PC-3 (cell line): ENCODE measurements around the gene EXD3. TPM values are rescaled to one million over a fixed set of nuclear protein-coding genes. Genes with fewer than 3 reads are reported as not detected.

Experiments
- ATAC-seq: fragments of 200-7000 bp; cut with Tn5 transposase; 2 replicates; pipeline ENCODE4 v1.9.1; 2020; ENCODE audit warnings: mild to moderate bottlenecking, moderate library complexity
- BruUV-seq: library from RNA; stranded (reverse); fragments of 400-500 nt; replicated peaks from 2 replicates; lab custom pipeline; 2021; lab: Mats Ljungman, UMichigan
- CTCF ChIA-PET: fragments of 300-600 bp; sonication (Branson Sonifier 250); formaldehyde crosslinking; loops from one replicate; lab custom pipeline; 2022; ENCODE audit warnings: antibody characterized with exemption; lab: Charles Lee
- POLR2A ChIA-PET: fragments of 300-600 bp; sonication (Branson Sonifier 250); formaldehyde crosslinking; loops from one replicate; lab custom pipeline; 2022; ENCODE audit warnings: antibody characterized with exemption; ENCODE audit not compliant: unreplicated experiment; lab: Charles Lee
- DNase-seq: peaks from one replicate; pipeline ENCODE4 v3.0.0-alpha.2; 2015
- H2AFZ ChIP-seq: fragments of 300-600 bp; sonication (generic); 2 replicates; pipeline ENCODE4 v1.6.0; 2016; ENCODE audit warnings: antibody characterized with exemption, low read length
- H3F3A ChIP-seq: fragments of 300-600 bp; sonication (generic); one replicate; pipeline ENCODE4 v1.6.0; 2017; ENCODE audit warnings: antibody characterized with exemption, low read length, control low read depth, mild to moderate bottlenecking; ENCODE audit not compliant: unreplicated experiment
- H3K27ac ChIP-seq: fragments of 300-600 bp; sonication (generic); 2 replicates; pipeline ENCODE4 v1.5.1; 2016; ENCODE audit warnings: mild to moderate bottlenecking, low read length
- H3K27me3 ChIP-seq: fragments of 300-600 bp; sonication (generic); 2 replicates; pipeline ENCODE4 v1.6.1; 2016; ENCODE audit warnings: low read length, mixed read lengths
- H3K36me3 ChIP-seq: fragments of 300-600 bp; sonication (generic); 2 replicates; pipeline ENCODE4 v1.6.1; 2016; ENCODE audit warnings: low read depth, mixed run types, low read length, mixed read lengths
- H3K4me1 ChIP-seq: fragments of 300-600 bp; sonication (generic); 2 replicates; pipeline ENCODE4 v1.5.1; 2016; ENCODE audit warnings: low read length; ENCODE audit not compliant: insufficient read depth
- H3K4me2 ChIP-seq: fragments of 300-600 bp; sonication (generic); 2 replicates; pipeline ENCODE4 v1.6.0; 2016; ENCODE audit warnings: low read length
- H3K4me3 ChIP-seq: fragments of 300-600 bp; sonication (generic); 2 replicates; pipeline ENCODE4 v1.5.1; 2016; ENCODE audit warnings: mild to moderate bottlenecking, low read length, mixed read lengths
- H3K79me2 ChIP-seq: fragments of 300-600 bp; sonication (generic); 2 replicates; pipeline ENCODE4 v1.6.1; 2017; ENCODE audit warnings: low read length, mixed read lengths
- H3K9ac ChIP-seq: fragments of 300-600 bp; sonication (generic); 2 replicates; pipeline ENCODE4 v1.6.0; 2016; ENCODE audit warnings: mild to moderate bottlenecking, low read length
- H3K9me2 ChIP-seq: fragments of 300-600 bp; sonication (generic); replicated peaks from 2 replicates; pipeline ENCODE4 v1.6.1; 2016; ENCODE audit warnings: mixed run types, low read length, mixed read lengths
- H3K9me3 ChIP-seq: fragments of 300-600 bp; sonication (generic); 2 replicates; pipeline ENCODE4 v1.6.1; 2016; ENCODE audit warnings: low read length, mixed read lengths
- H4K20me1 ChIP-seq: fragments of 300-600 bp; sonication (generic); 2 replicates; pipeline ENCODE4 v1.6.1; 2016; ENCODE audit warnings: low read length, mixed read lengths
- CTCF ChIP-seq: fragments of 300-600 bp; sonication (generic); conservative IDR thresholded peaks from 2 replicates; pipeline ENCODE4 v1.5.1; 2017; ENCODE audit warnings: antibody characterized with exemption, low read depth, mild to moderate bottlenecking, low read length
- EZH2 ChIP-seq: fragments of 300-600 bp; sonication (generic); IDR thresholded peaks from one replicate; pipeline ENCODE4 v1.6.1; 2017; ENCODE audit warnings: antibody characterized with exemption, mild to moderate bottlenecking, low read length; ENCODE audit not compliant: unreplicated experiment
- EZH2phosphoT487 ChIP-seq: fragments of 300-600 bp; sonication (generic); IDR thresholded peaks from 2 replicates; pipeline ENCODE4 v1.6.1; 2018; ENCODE audit warnings: mild to moderate bottlenecking, antibody characterized with exemption, low read length, borderline replicate concordance
- intact Hi-C: fragments of 100-400 bp; cut with micrococcal nuclease; formaldehyde crosslinking; loops from 2 replicates; pipeline ENCODE4 v1.9.0; 2023
- total RNA-seq: library from RNA; depleted of rRNA; stranded (reverse); fragments of >200 nt; gene quantifications from 2 replicates; pipeline ENCODE4 v1.2.3, GENCODE V29; 2014

EXD3 gene
- total RNA-seq, 1 experiment from 2014 or later: 1.9 TPM

GRCh38 chr9:137298401-137299202 lies 124.4 kb downstream of the EXD3 start:
- Histone ChIP-seq H4K20me1 (peaks cover 10% of the 10 kb centered on the region), H3F3A (no peaks in the 10 kb centered on the region), H3K27me3 (no peaks in the 10 kb centered on the region), H3K9me2 (no peaks in the 10 kb centered on the region), H3K27ac (no peak overlapping the region), H3K79me2 (peaks cover 15% of the 10 kb centered on the region), H2AFZ (no peak overlapping the region), H3K4me2 (no peak overlapping the region), H3K4me1 (peaks cover 8% of the 10 kb centered on the region; the same call in 1 of the 2 replicates), H3K36me3 (no peaks in the 10 kb centered on the region), H3K9me3 (no peaks in the 10 kb centered on the region), H3K4me3 (no peak overlapping the region), H3K9ac (no peak overlapping the region)
- BruUV-seq: no TSS peak
- intact Hi-C loops: no loop called here
- no peak for DNase-seq
- no peak for ATAC-seq
- POLR2A ChIA-PET: interaction anchor here (0.6 kb wide), 1 partner anchor 22 kb away, joined by 4 read pairs; no protein-coding TSS in a partner anchor
- CTCF ChIA-PET: no interaction called here
- TF ChIP-seq EZH2phosphoT487: no peak
- TF ChIP-seq CTCF: no peak
- TF ChIP-seq EZH2: no peak

DNA sequence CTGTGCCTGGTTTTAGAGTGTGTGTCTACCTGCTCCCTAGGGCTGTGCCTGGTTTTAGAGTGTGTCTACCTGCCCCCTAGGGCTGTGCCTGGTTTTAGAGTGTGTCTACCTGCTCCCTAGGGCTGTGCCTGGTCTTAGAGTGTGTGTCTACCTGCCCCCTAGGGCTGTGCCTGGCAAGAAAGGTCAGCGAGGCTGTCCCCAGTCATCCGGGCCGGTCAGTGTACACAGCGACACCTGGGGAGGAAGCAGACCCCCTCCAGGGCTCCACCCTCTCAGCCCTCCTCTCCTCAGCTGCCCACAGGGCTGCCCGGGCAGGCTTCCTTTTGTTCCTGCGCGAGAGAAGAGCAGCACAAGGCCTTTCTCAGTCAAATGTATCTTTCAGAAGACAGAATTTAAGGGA lies 125.0 kb downstream of the EXD3 start:
- TF ChIP-seq EZH2 (no peak), EZH2phosphoT487 (no peak), CTCF (no peak)
- CTCF ChIA-PET: no interaction called here
- no peak overlapping the region for H3K4me3 ChIP-seq
- no TSS peak for BruUV-seq
- POLR2A ChIA-PET: no interaction called here
- no peak overlapping the region for H3K27ac ChIP-seq
- peaks cover 10% of the 10 kb centered on the region for H4K20me1 ChIP-seq
- no peaks in the 10 kb centered on the region for H3K36me3 ChIP-seq
- H3K9me3 ChIP-seq: no peaks in the 10 kb centered on the region
- no peak overlapping the region for H3K4me2 ChIP-seq
- no peak for DNase-seq
- no peaks in the 10 kb centered on the region for H3K27me3 ChIP-seq
- H3K4me1 ChIP-seq: peaks cover 11% of the 10 kb centered on the region; the same call in 1 of the 2 replicates
- H3K9ac ChIP-seq: no peak overlapping the region
- H3K79me2 ChIP-seq: peaks cover 15% of the 10 kb centered on the region
- no peak for ATAC-seq
- H2AFZ ChIP-seq: no peak overlapping the region
- H3K9me2 ChIP-seq: no peaks in the 10 kb centered on the region
- intact Hi-C loops: no loop called here
- no peaks in the 10 kb centered on the region for H3F3A ChIP-seq
